HG03064 (cell line): ENCODE data around the gene CPD.
"Not testable (repeated sequence)": the region's sequence is repeated elsewhere in the genome, so short reads cannot be mapped to it uniquely, and the experiment has no call there.

Experiments used
- ATAC-seq: cut with Tn5 transposase; IDR thresholded peaks from one replicate; pipeline ENCODE4 v1.9.1; 2021; ENCODE audit warnings: low read depth; ENCODE audit not compliant: unreplicated experiment

CPD gene

GRCh38 chr17:30422171-30422570, 43.4 kb downstream of the CPD start:
- no peak for ATAC-seq

GRCh38 chr17:30424471-30424870, 45.7 kb downstream of the CPD start:
- no peak for ATAC-seq

GRCh38 chr17:30426292-30426691, 47.6 kb downstream of the CPD start:
- no peak for ATAC-seq

- ATAC-seq = no peak
Measured at GRCh38 chr17:30427611-30428010, 48.9 kb downstream of the CPD start.

GRCh38 chr17:30429155-30429554, 50.4 kb downstream of the CPD start:
- ATAC-seq = no peak

GRCh38 chr17:30433514-30433913, 54.8 kb downstream of the CPD start:
- no peak for ATAC-seq

GRCh38 chr17:30436729-30437128, 58.0 kb downstream of the CPD start:
- no peak for ATAC-seq

- no peak for ATAC-seq
Measured at GRCh38 chr17:30443721-30444120, 65.0 kb downstream of the CPD start.

- ATAC-seq = not testable (repeated sequence)
Measured at GRCh38 chr17:30446640-30447039, 67.9 kb downstream of the CPD start.

- ATAC-seq = no peak
Measured at GRCh38 chr17:30449480-30449879, 70.8 kb downstream of the CPD start.

- ATAC-seq = no peak
Measured at GRCh38 chr17:30450125-30451027, 71.6 kb downstream of the CPD start.

- no peak for ATAC-seq
Measured at GRCh38 chr17:30454635-30455034, 75.9 kb downstream of the CPD start.

- no peak for ATAC-seq
Measured at GRCh38 chr17:30458371-30458770, 79.6 kb downstream of the CPD start.

GRCh38 chr17:30458797-30459413, 80.2 kb downstream of the CPD start:
- not testable (repeated sequence) for ATAC-seq

GRCh38 chr17:30468465-30468864, 89.7 kb downstream of the CPD start:
- no peak for ATAC-seq

GRCh38 chr17:30472238-30472890, 93.6 kb downstream of the CPD start:
- ATAC-seq = no peak

- no peak for ATAC-seq
Measured at GRCh38 chr17:30475206-30475605, 96.5 kb downstream of the CPD start.

GRCh38 chr17:30476726-30477082, 98.0 kb downstream of the CPD start:
- ATAC-seq = no peak

GRCh38 chr17:30477083-30477773, 98.5 kb downstream of the CPD start, which contains the start of gene GOSR1:
TSS of gene GOSR1 (plus strand) at chr17:30477408. CDS start at chr17:30477434, 26 bp downstream.
- ATAC-seq = peak; percentile 74

- peak; percentile 16 for ATAC-seq
Measured at GRCh38 chr17:30477774-30478115, 99.0 kb downstream of the CPD start.

GRCh38 chr17:30482555-30482954, 103.8 kb downstream of the CPD start:
- ATAC-seq = no peak
